NCI-H69 (cell line): ENCODE results near the gene MATK.

ENCODE experiments used
- DNase-seq: peaks from one replicate; lab custom pipeline; 2025; lab: John Stamatoyannopoulos, UW

Gene MATK, protein sequence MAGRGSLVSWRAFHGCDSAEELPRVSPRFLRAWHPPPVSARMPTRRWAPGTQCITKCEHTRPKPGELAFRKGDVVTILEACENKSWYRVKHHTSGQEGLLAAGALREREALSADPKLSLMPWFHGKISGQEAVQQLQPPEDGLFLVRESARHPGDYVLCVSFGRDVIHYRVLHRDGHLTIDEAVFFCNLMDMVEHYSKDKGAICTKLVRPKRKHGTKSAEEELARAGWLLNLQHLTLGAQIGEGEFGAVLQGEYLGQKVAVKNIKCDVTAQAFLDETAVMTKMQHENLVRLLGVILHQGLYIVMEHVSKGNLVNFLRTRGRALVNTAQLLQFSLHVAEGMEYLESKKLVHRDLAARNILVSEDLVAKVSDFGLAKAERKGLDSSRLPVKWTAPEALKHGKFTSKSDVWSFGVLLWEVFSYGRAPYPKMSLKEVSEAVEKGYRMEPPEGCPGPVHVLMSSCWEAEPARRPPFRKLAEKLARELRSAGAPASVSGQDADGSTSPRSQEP

DNA sequence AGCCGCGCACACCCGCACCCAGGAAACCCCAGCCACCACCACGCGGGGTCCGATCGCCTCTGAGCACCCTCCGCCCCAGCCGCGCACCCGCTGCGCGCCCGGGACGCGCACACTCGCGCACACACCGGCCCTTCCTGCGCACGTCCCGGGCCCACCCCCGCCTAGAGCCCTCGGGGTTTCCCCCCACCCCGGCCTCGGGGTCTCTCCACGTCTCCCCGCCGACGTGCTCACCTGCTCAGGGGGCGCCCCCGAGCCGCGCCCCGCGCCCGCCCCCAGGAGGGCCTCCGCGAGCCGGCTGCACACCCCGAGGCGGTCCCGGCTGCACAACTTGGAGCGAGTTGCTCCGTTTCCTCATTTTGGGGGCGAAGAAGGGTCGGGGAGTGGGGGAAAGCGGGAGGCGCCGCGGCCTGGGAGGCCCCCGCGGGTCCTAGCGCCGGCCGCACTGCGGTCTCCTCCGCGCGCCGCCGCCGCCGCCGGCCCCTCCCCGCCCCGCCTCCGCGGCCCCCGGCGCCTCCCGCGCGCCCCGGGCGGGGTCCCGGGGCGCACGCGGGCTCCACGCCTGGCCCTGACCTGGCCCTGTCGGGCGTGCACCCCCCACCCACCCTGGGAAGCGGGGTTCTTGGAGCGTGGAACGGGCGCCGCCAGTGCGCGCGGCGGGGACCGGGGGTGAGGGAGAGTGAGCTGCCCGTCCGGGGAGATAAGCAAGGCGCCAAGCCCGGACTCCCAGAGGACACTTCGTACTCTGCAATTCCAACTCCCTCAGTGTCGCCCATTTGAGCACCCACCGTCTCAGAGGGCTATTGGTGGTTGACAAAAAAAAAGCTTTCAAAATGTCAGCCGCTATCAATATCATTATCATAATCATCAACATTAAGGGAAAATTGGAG, at the start of gene MATK:
Gene MATK (minus strand): TSS at position 444 of the 887 bp plus-strand sequence. CDS start 1,246 bp downstream, outside the sequence.
- DNase-seq = peak; percentile 60

DNA sequence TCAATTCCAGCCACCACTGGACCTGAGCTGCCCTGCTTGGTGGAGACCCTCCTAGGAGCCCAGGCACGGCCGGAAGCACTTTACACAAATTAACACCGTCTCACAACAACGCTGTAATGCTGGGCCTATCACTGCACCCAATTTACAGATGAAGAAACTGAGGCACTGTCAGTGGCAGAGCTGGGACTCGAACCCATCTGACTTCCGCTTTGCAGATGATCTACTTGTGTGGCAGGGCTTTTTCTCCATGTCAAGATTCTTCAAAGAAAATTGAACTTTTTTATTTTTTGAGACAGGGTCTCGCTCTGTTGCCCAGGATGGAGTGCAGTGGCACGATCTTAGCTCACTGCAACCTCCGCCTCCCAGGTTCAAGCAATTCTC, 48.9 kb upstream of the MATK start:
- no peak for DNase-seq

DNA sequence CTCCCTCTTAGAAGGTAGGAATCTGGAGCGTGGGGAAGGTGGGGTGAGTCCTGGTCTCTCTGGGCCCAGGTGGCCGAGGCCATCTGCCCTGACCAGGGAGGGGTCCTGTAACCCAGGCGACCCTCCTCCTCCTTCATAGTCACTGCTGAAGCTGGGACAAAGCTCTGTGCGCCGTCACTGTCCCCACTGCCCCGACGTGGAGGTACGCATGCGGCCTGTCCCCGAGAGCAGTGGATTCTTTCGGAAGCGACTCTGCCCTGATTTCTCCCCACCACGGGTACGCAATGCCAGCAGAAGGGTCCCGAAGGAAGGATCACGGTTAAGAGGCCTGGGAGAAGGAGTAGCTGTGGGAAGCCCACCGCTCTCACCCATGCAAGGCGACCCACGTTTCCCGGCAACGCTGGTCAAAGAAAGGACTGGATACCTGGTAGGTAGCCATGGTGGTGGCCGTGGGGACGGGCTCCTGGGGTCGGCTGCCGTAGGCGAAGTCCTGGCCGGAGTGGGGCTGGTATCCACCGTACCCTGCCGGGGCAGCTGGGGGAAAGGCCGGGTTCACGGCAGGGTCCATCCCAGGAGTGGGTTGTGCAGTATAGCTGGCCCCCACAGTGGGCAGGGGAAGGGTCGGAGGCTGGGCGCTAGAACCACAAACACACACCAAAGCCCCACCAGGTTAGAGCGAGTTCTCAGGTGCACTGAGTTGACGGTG, 48.3 kb upstream of the MATK start:
- no peak for DNase-seq

DNA sequence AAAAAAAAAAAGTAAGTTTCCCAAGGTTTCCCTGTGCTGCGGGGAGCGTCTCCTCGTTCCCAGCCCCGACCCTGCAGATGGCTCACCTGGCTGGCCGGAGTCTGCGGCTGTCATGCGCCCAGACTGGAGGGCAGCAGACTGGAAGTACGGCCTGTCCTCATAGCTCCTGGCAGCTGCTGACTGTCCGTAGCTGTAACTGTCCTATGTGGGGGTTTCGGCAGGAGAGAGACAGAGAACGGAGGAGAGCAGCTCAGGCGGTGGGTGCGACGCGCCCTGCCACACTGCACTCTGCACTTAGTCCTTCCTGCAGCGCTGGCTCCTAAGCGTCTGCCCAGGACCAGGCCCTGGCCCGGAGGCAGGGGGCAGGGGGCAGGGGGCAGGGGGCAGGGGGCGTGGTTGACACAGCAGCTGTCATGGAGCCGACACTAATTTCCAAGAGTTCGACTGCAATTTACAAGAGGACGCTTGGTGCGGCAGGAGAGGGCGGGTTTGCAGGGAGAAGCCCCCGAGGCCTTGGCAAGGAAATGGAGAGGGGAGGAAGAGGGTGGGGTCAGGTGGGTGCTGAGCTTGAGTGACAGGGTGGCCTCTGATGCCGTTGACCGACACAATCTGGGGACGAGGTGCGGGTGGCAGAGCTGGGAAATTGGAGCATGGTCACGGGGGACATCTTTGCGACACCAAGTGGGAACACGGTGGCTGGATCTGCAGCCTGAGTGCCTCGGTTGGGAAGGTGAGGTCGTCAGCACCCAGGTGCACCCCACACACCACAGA, 47.6 kb upstream of the MATK start:
- DNase-seq = no peak

DNA sequence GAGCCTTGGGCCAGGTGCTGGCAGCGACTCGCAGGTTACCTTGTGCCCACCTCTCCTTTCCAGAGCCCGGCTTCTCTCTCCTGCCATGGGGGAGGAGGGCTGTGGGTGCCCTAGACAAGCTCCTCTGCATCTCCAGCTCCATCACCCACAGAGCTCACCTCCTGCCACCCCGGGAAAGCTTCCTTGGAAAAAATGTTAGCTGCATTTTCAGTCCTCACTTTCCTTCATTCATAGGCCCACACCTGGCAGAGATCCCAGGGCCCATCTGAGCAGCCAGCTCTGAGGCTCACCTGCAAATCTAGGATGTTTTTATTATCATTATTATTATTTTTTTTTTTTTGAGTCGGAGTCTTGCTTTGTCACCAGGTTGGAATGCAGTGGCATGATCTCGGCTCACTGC, 45.8 kb upstream of the MATK start:
- no peak for DNase-seq

DNA sequence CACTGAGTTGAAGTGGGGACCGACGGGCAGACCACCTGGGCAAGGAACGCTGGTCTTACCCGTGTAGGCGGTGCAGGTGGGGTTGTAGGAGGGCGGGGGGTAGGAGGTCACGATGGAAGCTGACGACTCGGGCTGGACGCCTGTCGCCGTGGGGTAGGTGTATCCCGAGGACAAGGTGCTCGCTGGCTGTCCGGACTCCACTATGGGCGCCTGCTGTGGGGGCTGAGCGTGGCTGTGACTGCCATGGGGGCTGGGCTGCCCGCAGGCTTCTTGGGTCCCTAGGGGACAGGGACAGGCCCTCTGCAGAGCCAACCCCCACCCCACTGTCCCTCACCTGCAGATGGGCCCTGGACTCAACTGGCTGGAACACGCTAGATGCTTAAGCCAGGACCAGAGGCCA, 45.4 kb upstream of the MATK start:
- no peak for DNase-seq

DNA sequence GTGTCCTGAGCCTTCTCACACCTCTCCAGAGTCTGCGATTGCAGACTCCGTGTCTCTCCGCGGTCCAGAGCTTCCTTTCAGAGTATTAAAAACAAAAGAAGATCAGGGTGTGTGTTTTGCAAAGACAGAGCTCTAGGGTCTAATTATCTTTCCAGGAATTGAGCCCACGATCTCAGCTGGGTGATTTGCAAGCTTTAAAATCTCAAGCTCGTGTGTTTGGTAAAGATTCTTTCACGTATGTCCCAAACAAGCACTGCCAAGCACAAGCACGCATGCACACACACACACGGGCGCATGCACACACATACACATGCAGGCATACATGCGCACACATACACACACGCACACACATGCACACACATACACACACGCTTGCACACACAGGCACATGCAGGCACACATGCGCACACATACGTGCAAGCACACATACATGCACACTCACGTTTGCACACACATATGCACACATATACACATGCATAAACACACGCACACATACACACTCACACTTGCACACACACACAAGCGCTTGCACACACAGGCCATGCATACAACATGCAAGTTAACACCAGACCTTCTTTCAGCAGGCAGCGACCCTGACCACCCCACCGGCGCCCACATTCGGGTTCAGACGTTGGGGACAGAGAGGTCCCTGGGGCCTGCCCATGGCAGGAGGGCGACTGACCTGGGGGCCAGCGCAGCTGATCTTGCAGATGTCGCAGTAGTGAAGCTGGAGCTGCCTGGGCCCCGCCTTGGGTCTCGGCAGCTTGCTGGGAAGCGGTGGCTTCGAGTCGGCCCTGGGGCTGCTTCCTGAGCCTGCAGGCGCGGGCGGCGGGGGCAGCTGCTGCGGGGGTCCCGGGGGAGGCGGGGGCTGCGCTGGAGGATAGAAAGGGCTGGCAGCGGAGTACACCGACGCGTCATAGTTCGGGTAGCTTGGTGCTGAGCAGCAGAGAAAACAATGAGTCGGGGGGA, 44.7 kb upstream of the MATK start:
- peak; percentile 22 for DNase-seq

DNA sequence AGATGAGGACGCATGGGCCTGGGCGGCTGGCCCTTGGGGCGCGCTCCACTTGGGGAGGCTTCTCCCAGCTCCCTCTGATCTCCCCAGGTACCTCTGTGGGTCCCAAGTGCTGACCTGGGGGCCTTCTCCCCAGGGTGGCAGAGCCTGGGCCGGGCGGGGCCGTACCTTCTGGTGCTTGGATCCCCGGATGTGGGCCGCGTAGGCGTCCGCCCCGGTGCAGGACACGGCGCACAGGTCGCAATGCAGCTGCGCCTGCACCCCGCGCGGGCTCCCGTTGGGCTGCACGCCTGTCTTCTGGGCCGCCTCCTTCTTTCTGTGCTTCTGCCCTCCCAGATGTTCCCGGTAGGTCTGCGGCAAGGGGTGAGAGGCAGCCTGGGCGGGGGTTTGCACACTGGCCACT, 41.1 kb upstream of the MATK start:
- no peak for DNase-seq

DNA sequence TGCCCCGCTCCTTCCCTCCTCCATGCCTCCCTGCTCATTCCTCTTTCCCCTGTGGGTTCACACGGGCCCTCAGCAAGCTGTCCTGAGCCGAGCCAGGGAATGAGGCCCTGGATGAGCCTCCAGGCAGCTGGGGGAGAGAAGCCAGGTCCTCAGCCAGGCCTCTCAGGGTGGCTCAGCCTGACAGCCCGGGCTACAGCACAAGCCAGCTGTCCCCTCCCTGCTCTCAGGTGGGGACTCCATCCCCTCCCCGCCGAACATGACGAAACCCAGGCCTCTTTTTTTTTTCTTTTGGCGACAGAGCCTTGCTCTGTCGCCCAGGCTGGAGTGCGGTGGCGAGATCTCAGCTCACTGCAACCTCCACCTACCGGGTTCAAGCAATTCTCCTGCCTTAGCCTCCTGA, 40.0 kb upstream of the MATK start:
- DNase-seq = no peak

DNA sequence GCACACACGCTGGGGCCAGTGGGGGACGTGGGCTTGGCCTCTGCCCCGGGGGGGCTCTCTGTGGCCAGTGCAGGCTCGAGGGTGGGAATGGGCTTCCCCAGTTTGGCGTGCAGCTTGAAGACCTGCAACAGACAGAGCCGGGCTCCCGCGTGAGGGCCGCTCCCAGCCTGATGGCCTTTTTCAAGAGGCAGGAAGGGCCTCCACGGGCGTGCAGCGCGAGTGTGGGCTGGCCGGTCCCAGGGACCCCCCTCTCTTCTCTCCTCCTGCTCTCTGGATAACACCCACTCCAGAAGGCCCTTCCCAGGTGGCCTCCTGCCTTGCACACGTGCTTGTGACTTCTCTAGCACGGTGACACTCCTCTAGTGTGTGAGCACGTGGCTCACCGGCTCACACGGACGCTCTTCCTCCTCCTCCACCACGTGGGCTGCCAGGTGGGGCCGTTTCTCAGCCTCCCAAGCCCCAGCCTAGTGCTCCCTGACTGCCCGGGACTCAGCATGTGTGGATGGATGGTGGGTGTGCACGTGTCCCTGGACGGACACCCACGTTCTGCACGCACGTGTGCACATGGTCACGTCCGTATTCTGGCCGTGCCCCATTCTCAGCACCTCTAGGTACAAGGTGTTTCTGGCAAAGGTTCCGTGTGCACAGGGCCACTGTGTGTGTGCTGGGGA, 39.2 kb upstream of the MATK start:
- no peak for DNase-seq

DNA sequence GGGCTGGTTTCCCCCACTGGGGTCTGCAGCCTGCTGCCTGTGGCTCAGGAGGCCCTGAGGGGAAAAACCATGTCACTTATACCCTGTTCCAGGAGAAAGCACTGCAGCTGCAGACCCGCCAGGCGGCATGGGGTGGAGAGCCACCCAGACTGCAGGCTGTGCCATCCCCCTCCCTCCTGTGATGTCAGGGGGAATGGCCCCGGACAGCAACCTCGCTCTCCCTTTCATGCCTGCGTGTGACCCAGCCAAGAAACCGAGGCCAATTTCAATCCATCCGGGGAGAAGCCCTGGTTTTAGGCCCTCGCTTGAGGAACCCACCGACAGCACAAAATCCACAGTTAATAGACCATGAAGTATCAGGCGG, 37.2 kb upstream of the MATK start:
- no peak for DNase-seq

DNA sequence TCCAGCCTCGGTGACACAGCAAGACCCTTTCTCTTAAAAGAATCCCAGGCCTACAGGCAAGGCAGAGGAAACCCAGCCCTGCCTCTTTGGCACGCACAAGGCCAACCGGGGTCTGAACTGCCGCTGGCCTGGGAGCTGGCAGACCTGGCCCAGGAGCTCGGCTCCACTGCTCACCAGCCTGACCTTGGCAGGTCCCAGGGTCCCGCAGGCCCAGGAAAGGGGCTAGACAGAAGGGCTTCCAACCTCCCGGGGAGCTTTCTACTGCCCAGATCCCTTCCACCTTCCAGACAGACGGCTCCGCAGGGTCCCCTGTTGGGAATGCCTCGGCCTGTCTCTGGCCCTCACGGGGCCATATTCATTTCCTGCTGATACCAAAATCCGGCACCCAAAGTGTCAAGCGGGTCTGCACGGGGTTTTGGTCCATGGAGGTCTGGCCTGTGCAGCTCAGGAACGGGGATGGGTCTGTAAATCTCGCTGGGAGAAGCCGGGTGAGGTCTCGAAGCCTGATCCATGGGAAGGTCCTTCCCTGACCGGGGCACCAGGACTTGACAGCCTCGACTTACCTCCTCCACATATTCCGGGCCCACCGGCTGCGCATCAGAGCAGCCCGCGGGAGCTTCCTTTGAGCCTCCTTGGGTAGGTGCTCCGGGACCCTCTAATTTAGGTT, 36.6 kb upstream of the MATK start:
- no peak for DNase-seq

DNA sequence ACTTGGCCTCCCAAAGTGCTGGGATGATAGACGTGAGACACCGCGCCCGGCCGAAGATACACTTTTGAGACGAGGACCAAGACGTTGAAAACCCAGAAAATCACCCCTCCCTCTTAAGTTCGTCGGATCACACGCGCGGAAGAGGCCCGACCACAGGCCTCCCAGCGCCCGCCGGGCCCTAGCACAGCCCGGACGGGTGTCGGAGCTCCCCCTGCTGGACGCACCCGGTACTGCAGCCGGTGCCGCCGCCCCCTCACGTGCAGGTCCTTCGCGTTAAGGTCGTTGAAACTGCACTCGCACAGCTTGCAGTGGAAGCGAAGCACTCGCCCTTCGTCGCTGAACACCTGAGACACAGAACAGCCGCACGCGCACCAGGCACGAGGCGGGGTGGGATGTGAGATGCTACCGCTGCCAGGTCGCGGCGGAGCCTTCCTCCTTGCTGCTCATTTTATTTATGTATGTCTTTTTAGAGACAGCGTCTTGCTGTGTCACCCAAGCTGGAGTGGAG, 35.7 kb upstream of the MATK start:
- DNase-seq = peak; percentile 81

DNA sequence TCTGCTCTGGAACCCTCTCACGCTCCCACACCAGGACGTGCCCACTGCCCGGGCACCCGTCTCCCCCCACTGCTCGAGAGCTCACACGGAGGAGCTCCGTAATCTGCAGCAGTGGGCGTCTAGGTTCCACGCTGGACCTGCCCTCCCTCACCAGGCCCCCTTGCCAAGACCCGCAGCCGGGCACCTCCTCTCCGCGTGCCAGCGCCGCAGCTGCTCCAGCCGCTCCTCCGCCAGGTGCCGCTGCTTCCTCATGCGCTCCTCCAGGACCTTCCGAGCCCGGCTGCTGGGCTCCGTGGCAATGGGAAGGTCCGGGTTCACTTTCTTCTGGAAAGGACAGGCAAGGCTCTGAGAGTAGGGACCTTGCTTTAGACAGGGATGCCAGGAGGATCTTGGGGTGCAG, 35.0 kb upstream of the MATK start:
- peak; percentile 81 for DNase-seq

DNA sequence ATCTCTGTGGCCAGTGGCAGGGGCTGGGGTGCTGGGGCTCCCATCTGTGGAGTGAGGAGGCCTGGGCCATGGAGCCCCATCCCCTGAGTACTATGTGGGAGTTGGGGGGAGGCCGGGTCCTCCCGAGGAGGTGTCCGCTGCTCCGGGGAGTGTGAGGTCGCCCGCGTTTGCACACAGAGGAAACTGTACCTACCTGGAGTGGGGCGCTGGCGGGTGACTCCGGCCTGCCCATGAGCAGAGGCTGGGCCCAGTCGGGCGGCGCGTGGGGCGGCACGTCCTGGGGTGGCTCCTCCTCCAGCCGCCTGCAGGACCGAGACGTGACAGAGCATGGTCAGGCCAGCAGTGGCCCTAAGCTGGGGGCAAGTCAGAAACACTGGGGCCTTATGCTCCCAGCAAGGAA, 33.8 kb upstream of the MATK start:
- DNase-seq = no peak

DNA sequence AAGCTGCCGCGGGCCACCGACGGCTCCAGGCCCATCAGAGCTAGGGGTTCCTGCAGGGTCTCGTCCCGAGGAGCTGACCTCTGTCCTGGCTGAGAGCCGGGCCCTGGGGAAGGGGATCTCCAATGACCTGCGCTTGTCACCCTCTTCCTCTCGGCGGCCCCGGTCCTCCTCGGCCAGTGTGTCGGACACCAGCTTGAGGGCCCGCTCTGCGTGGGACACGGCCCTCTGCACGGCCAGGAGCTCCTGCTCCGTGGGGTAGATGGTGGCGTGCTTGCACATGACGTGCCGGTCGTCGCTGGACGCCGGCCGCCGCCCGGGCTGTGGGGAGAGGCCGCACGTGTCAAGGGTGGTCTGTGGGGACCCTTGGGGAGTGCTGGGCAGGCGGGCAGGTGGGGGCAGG, 32.7 kb upstream of the MATK start:
- no peak for DNase-seq

DNA sequence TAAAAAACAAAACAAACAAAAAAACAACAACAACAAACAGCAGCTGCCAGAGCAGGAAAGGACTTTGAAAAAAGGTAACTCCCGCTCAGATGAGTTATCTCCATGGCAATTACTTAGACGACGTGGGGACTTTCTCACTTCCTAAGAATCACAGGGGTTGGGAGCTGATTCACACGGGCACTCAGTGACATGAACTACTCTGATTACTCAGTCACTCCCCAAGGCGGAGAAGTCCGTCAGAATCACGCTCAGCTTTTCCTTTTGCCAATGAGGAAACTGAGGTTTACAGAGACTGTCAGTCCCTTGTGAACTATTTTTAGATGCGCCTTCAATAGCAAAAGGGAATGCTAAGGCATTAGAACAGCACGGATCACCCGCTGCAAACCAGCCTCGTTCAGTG, 32.3 kb upstream of the MATK start:
- no peak for DNase-seq

DNA sequence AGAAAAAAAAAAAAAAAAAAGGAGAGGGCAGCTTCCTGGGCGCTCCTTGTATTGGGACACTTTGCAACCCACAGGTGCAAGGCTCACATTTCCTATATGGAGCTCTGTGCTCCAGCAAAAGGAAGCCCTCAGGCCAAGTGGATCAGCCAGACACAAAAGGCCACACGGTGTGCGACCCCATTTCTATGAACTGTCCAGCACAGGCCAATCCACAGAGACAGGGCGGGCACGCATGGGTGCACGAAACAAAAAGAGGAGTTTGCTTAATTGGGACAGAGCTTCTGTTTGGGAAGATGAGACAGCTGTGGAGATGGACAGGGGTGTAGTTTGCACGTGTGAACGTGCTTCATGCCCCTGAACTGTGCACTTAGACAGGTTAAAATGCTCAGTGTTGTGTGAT, 31.6 kb upstream of the MATK start:
- peak; percentile 32 for DNase-seq

DNA sequence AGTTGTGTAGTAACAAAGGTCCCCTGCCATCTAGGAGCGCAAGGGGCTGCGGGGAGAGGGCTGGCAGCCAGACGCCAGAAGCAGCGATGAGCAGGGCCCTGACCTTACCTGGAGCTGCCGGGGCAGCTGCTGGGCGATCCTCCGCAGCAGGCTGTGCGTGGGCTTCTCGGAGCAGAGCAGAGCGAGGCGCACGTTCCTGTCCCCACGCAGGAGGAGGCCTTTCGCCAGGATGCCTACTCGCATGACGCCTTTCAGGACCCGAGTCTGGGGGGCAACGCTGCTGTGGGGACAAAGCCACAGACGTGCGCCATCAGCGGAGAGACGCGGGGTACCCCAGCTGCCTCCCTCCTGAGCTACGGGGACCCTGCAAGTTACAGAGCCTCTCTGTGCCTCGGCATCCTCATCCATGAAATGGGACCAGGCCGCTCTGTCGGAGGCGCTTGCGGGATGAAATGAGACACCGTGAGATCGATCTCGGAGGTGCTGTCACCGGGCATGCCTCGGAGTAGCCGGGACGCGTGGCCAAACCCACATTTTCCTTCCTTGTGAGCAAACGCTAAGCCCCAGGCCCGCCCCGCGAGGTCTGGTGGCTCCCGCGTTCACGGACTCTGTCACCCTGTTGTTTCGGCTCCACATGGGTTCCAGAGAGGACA, 30.5 kb upstream of the MATK start:
- no peak for DNase-seq
